Activated gamma-delta T cell (primary cell): ENCODE measurements around the gene ITGB5.

Source experiments
- DNase-seq: peaks from one replicate; lab custom pipeline; 2025; lab: John Stamatoyannopoulos, UW

Gene ITGB5

GRCh38 chr3:124893526-124893925 is 6.4 kb upstream of the ITGB5 start:
- DNase-seq, result no peak

GRCh38 chr3:124890573-124891190 is 3.5 kb upstream of the ITGB5 start:
- DNase-seq, result no peak

DNA sequence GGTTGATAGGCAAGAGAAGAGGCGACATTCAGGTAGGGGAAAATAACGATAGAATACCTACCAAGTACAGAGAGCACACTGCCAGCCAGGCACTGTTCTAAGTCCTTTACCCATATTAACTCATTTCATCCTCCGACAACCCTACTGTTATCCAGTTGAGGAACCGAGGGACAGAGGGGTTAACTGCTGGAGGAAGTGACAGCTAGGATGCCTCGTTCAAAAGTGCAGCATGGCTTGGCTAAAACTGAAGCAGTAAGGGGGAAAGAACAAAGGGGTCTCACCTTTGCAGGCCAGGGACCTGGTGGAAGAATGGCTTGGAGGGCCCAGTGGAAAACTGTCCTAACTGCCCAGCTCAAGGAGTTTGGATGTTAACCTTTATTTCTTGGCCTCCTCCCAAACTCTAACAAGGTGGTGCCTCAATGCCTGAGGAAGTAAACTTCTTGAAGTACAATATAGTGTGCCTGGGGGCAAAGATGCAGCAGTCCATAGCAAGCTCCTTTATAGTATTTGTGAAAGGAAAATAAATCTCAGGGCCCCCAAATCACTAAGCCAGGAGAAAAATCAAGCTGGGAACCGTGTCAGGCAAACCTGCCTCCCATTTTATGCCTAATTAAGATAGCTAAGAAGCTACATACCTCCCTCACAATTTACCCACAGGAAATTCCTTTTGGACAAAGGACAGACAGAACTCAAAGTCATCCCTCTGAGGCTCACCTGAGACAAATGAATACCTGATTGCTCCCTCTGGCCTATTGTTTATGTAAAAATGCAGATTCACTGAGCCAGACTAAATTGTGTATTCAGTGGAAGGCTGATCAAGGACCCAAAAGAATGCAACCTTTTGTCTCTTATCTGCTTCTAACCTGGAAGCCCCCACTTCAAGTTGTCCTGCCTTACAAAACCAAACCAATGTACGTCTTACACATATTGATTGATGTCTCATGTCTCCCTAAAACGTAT is 1.6 kb upstream of the ITGB5 start:
- DNase-seq, result no peak

GRCh38 chr3:124887932-124888298 is 750 bp upstream of the ITGB5 start:
- DNase-seq, result no peak

- DNase-seq, result no peak
Observed at GRCh38 chr3:124886168-124887056, 753 bp downstream of the ITGB5 start.

- DNase-seq, result no peak
Observed at GRCh38 chr3:124885466-124886167, 1.5 kb downstream of the ITGB5 start.

GRCh38 chr3:124884474-124885101 is 2.6 kb downstream of the ITGB5 start:
- no peak for DNase-seq

DNA sequence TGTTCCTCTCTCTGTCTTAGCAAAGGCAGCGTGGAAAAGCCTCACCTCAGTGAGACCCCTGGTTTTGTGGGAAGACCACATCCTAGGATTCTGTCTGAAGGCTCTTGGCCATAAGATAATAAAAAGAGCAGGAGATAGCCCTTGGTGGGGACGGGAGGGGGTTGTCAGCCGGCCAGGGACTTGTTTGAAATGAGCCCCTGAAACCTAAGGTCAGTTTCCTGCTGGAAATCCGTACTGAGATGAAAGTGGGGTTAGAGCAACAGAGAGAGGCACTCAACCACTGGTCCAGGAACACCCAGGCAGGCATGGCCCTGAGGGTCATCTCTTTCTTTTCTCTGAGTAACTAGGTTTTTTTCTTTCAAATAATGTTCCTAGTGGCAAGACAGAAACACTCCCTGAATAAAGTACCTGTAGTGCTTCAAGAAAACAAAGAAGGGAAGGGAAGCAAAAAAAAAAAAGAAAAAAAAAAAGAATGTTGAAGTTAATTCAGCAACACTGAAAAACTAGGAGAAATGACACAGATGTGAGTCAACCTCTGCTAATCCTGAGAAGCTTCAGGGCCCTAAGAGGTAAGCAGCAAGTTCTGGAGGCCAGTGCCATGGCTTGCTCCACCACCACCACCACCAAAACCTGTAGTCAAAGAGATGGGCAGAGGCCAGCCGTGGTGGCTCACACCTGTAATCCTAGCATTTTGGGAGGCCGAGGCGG is 3.2 kb downstream of the ITGB5 start:
- no peak for DNase-seq

DNA sequence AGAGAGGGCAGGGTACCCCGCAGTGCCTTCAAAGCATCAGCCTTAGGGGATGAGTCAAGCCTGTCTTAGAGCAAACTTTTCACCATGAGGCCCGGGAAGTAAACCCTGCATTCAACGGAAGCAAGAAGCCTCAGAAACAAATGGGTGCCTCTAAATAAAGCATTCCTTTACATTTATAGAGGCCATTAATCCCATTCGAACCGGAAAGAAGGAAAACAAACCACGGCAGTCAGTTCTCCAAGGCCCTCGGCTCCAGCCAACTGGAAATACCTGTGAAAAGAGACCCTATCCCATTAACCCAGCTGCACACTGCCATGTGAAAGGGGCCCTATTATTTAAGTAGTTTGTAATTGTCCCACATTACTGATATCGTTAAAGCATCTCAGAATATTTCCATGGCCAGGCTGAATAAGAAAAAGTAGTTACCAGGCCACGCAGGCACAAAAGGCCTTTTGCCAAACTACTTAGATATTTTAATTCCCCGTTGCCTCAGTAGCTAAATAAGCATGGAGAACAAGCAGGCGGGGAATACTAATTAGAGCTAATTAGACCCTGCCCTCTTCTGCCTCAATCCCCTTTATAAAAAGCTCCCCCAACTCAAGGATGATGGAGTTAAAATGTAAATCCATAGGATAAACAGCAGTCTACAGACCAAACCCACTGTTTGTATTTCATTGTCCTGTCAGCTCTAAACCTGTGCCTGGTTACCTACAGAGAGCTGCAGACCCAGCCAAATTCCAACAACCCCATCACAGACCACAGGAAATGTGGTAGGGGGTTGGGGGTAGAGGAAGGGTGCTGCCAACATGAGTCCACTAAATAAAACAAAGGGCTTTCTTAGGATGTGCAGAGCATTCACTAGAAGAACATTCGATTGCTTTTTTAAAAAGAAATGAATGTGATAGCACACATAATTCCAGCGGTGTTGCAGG is 4.1 kb downstream of the ITGB5 start:
- no peak for DNase-seq

DNA sequence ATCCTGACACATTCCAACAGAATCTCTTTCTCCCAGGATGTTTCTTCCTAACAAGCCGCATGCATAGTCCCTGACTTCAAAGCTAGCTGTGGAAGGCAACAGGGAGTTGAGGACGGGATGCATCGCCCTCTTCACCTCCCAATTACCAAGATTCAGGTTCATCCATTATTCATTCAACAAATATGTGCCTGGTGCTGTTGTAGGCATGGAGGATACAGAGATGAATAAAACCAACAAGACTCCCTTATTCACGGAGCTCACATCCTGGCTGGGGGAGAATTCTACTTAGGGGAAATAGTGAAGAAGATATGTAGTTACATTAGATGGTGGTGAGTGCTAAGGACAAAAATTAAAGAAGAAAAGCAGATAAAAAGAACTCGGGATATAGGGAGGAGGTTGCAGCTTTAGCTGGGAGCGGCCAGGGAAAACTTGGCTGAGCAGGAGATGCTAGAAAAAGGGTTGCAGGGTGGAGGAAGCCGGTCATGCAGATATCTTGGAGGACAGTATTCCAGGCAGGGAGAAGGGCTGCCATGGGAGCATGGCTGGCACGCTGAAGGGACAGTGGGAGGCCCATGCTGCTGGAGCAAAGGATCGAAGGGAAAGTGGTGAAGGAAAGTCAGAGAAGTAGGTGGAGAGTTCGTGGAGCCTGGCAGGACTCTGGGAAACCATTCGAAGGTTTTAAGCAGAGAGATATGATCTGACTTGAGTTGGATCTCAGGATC is 5.0 kb downstream of the ITGB5 start:
- no peak for DNase-seq

DNA sequence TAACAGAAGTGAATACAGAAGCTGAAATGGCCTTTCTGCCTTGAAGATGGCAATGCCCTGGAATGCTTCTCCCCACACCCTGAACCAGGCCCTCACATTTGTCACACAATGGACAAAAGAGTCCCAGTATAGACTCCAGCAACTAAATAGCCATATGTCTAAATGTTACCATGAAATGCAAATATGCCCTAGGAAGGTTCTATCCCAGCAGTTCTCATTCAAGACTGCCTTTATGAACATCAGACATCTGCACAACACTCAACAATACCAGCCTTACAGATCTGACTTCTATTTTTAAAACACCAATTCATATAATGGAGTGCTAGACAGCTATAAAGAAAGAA is 7.9 kb downstream of the ITGB5 start:
- no peak for DNase-seq

DNA sequence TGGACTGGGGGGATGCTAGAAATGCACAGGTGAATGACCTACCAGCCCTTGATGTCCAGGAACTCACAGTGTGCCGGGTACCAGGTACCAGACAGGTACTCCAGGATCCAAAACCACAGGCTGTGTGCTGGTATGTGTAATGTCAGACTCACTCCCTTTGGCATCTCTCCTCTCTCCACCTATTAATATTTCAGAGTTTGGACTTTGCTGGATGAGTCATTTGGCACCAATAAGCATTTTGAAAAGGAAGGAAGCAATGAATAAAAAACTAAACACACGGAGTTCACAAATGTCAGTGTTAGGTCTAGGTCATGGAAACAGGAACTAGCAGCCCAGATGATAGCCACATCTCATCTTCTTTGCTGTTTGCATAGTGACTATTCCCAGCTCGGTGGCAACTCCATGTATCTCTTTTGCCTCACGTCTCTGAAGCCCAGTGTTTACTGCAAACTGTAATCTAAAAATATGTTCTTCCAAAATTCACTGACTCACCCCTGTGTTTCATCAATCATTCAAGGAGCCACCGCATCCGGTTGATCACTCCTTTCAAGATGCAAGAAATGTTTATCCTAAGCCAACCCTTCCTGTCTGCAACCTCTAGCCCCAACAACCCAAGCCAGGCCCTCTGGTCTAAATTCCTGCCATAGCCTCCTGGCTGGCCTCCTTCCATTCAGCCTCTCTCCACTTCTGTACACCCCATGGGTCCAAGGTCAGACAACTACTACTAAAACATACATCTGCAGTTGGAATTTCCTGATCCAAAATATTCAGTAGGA is 8.4 kb downstream of the ITGB5 start:
- DNase-seq, result no peak

DNA sequence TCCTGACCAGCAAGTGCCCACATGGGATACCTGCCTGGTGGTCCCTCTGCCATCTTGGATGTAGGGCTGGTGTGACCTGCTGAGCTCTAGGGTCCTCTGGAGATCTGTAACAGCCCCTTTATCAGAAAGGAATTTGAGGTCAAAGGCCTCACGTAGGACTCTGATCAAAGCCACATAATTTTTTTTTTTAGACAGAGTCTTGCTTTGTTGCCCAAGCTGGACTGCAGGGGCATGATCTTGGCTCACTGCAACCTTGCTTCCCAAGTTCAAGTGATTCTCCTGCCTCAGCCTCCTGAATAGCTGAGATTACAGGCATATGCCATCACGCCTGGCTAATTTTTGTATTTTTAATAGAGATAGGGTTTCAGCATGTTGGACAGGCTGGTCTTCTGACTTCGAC is 9.5 kb downstream of the ITGB5 start:
- DNase-seq, result no peak

GRCh38 chr3:124876401-124876878 is 10.7 kb downstream of the ITGB5 start:
- no peak for DNase-seq

DNA sequence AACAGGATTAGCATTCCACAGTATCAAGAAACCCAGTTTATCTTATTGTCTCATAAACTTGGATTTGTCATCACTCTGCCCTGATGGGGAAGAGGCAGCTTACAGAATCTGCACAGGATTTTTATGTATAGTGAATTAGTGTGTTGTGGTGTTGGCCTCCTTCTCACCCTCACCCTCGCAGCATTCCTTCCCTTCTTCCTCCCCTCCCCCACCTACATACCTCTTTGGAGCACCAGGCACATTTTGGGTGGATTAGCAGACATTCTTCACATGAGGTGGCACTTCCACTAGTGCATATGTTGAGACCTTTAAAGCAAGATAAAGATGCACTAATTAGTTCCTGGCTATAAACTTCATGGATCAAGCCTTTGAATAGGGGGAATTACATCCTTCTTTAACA is 13.9 kb downstream of the ITGB5 start:
- DNase-seq, result no peak

- DNase-seq, result no peak
Observed at GRCh38 chr3:124867511-124867910, 19.7 kb downstream of the ITGB5 start.

DNA sequence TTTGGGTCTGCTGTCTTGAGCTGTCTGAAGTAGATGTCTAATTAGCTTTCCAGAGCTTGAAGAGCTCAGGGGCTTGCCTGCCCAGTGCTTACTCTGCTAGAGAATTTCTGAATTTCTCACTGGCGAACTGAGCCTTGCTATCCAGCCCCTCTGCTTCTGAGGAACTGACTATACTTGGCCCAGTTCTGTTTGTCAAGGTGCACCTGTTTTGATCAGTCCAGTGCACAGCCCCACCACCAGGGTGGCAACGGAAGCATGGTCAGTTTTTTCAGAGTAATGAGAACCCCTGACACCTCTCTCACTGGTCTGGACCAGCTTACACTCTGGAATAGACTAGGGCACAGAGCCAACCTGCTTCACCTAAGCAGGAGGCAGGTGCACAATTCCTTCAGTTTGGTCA is 25.2 kb downstream of the ITGB5 start:
- DNase-seq, result no peak

GRCh38 chr3:124861041-124861440 is 26.1 kb downstream of the ITGB5 start:
- no peak for DNase-seq
